Activated CD4-positive, alpha-beta T cell treated with anti-CD3 and anti-CD28 coated beads, Interleukin-2, amount 50 U/mL, for 4 hours (primary cell): ENCODE measurements around the gene AKR1C1.
"Not testable (repeated sequence)": the region's sequence is repeated elsewhere in the genome, so short reads cannot be mapped to it uniquely, and the experiment has no call there.

Experiments
- DNase-seq, 2 experiments: peaks; one replicate each; pipeline ENCODE4 v3.0.0-alpha.2; 2020

Gene AKR1C1

DNA sequence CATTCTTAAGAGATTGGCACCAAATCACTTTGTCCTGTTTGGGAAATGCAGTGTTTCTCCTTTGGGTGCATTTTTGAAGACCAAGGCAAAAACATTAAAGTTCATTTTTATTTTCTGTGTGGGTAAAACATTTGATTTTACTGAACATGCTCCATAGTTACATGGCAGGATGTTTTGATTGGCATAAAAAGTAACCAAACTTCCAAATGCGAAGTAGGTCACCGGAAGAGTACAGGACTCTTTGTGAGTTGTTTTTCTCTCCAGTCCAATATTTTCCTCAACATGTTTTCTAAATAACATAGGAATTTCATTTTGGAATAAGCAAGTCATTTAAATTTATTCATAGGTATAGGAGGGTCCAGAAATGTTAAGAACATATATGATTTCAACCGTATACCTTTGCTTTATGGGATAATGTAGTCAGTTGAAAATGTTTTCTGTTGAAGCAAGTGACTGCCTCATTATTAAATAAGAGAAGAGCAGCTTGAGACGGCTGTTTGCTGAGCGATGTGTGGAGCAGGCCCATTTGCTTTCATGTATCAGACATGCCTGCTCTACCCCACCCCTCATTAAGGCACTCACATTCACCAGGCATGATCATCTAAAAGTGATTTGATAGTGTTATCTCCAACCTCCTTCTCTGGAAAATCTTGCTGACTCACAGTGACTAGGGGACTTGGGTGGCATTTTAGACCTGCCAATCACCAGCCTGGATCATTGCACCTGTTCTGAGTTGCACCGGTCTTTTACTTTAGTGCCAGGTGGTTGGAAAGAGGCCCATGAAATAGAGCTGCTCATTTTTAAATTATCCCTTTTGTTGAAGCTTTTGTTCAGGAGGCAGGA, 56.8 kb downstream of the AKR1C1 start:
- DNase-seq: not testable (repeated sequence)

- not testable (repeated sequence) for DNase-seq
These were observed 58.5 kb downstream of the AKR1C1 start for GRCh38 chr10:5021624-5022290.

DNA sequence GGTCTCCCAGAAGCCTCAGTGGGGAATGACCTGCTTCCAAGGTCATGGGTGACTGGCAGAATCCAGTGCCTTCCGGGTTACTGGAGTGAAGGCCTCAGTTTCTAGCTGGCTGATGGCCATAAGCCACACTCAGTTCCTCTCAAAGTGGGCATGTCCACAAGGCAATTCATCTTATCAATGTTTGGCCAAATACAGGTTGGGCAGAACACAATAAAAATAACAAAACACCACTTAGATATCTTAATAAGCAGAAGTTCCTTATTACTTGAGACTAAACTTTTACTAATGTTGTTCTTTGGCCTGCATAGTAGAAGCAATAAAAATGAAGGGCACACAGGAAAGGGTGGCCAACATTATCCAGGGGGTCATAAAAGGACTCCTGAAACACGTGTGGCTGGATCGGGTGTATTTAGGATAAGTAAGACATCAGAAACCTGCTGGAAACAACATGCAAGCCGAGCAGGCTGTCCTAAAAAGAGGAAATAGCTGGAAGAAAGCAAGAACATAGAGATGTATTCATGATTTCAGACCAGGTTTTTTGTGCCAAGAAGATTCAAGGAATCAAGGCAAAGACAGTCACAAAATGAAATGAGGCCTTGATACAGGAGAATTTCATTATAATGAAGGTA, 60.1 kb downstream of the AKR1C1 start:
- no peak for DNase-seq

GRCh38 chr10:5025461-5025881, 62.3 kb downstream of the AKR1C1 start:
- not testable (repeated sequence) for DNase-seq

GRCh38 chr10:5030989-5031388, 67.8 kb downstream of the AKR1C1 start:
- no peak for DNase-seq

- not testable (repeated sequence) for DNase-seq
These were observed 68.4 kb downstream of the AKR1C1 start for GRCh38 chr10:5031588-5031987.

DNA sequence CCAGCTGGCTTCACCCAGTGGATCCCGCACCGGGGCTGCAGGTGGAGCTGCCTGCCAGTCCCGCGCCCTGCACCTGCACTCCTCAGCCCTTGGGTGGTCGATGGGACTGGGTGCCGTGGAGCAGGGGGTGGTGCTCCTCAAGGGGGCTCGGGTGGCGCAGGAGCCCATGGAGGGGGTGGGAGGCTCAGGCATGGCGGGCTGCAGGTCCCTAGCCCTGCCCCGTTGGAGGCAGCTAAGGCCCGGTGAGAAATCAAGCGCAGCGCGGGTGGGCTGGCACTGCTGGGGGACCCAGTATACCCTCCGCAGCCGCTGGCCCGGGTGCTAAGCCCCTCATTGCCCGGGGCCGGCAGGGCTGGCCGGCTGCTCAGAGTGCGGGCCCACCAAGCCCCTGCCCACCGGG, 69.2 kb downstream of the AKR1C1 start:
- not testable (repeated sequence) for DNase-seq
